ENCODE data around the gene DNAJC5.

The DNAJC5 gene

DNA sequence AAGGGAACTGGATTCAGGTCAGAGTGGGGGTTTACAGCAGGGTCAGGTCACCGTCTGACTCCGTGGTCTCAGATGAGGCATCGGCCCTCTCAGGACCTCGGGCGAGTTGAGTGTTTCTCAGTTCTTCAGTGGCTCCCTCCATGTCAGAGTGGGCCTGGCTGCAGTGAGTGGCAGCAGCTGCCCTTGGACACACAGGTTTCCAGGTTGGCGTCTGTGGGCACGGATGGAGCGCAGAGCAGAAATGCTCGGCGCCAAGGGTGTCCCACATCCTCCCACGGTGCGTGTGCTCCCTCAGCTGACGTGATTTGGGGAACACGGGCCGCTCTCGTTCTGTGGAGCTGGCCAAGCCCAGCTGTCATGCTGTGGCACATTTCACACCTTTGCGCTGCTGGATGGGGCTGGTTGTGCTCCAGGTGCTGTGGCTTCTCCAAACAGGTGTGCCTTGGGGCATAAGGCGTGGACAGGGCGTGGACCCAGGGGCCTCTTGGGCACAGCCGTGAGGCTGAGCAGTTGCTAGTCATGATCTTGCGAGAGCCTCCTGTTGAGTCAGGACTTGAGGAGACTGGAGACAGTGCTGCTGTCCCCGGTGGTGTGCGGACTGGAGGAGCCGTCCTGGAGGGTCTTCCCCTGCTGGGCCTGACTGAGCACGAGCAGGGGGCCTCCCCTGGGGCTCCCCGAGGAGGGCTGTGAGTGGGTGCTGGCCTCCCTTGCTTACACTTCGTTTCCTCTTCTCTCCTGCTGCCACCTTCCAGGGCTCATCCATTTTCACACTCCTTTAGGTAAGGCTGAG lies 9.5 kb upstream of the DNAJC5 start:
- TF ChIP-seq GLIS3 (CRISPR knock-in tag; IDR thresholded peaks at IDR 0.05) (no peak), TOX (CRISPR knock-in tag; IDR thresholded peaks at IDR 0.05; ENCODE audit: borderline replicate concordance) (no peak), ESRRG (CRISPR knock-in tag; IDR thresholded peaks at IDR 0.05) (no peak), ZNF565 (CRISPR knock-in tag; conservative IDR thresholded peaks at IDR 0.05; ENCODE audit: low read depth) (no peak), PPARA (CRISPR knock-in tag; IDR thresholded peaks at IDR 0.05; ENCODE audit: borderline replicate concordance) (no peak), OSR1 (CRISPR knock-in tag; IDR thresholded peaks at IDR 0.05) (no peak), ZC3H10 (CRISPR knock-in tag; IDR thresholded peaks at IDR 0.05) (no peak), ZFP30 (CRISPR knock-in tag; IDR thresholded peaks at IDR 0.05) (no peak), ARNTL (CRISPR knock-in tag; IDR thresholded peaks at IDR 0.05; ENCODE audit: borderline replicate concordance, low read depth) (no peak)
- TF ChIP-seq, protein P1, sequence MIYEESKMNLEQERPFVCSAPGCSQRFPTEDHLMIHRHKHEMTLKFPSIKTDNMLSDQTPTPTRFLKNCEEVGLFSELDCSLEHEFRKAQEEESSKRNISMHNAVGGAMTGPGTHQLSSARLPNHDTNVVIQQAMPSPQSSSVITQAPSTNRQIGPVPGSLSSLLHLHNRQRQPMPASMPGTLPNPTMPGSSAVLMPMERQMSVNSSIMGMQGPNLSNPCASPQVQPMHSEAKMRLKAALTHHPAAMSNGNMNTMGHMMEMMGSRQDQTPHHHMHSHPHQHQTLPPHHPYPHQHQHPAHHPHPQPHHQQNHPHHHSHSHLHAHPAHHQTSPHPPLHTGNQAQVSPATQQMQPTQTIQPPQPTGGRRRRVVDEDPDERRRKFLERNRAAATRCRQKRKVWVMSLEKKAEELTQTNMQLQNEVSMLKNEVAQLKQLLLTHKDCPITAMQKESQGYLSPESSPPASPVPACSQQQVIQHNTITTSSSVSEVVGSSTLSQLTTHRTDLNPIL (CRISPR knock-in tag; IDR thresholded peaks at IDR 0.05; ENCODE audit: low read depth) = no peak
- no peak for ATAC-seq

- TF ChIP-seq SNAI2 (CRISPR knock-in tag; IDR thresholded peaks at IDR 0.05) (no peak), GLIS3 (CRISPR knock-in tag; IDR thresholded peaks at IDR 0.05) (no peak), ZFP3 (CRISPR knock-in tag; IDR thresholded peaks at IDR 0.05) (no peak), ZNF70 (CRISPR knock-in tag; IDR thresholded peaks at IDR 0.05) (no peak), RARB (CRISPR knock-in tag; IDR thresholded peaks at IDR 0.05) (no peak)
- no peak for ATAC-seq
Observed at GRCh38 chr20:63886054-63886419, 8.9 kb upstream of the DNAJC5 start.

GRCh38 chr20:63886921-63887320 lies 8.0 kb upstream of the DNAJC5 start:
- TF ChIP-seq CSDC2 (CRISPR knock-in tag; IDR thresholded peaks at IDR 0.05) (no peak), PATZ1 (CRISPR knock-in tag; IDR thresholded peaks at IDR 0.05; ENCODE audit: borderline replicate concordance) (no peak)
- no peak for ATAC-seq

GRCh38 chr20:63889241-63890200 lies 5.4 kb upstream of the DNAJC5 start:
- no peak for ATAC-seq
- no peak for TF ChIP-seq ARNTL (CRISPR knock-in tag; IDR thresholded peaks at IDR 0.05; ENCODE audit: borderline replicate concordance, low read depth)
- TF ChIP-seq ZC3H10 (CRISPR knock-in tag; IDR thresholded peaks at IDR 0.05) = no peak
- TF ChIP-seq GLIS3 (CRISPR knock-in tag; IDR thresholded peaks at IDR 0.05) = no peak
- no peak for TF ChIP-seq ISL1 (CRISPR knock-in tag; IDR thresholded peaks at IDR 0.05)
- no peak for TF ChIP-seq PPARA (CRISPR knock-in tag; IDR thresholded peaks at IDR 0.05; ENCODE audit: borderline replicate concordance)
- TF ChIP-seq BACH2 (CRISPR knock-in tag; IDR thresholded peaks at IDR 0.05; ENCODE audit: borderline replicate concordance) = no peak
- no peak for TF ChIP-seq RARB (CRISPR knock-in tag; IDR thresholded peaks at IDR 0.05)
- no peak for TF ChIP-seq TOX (CRISPR knock-in tag; IDR thresholded peaks at IDR 0.05; ENCODE audit: borderline replicate concordance)
- TF ChIP-seq ZFP3 (CRISPR knock-in tag; IDR thresholded peaks at IDR 0.05) = no peak
- TF ChIP-seq ZNF70 (CRISPR knock-in tag; IDR thresholded peaks at IDR 0.05) = no peak
- no peak for TF ChIP-seq SNAI2 (CRISPR knock-in tag; IDR thresholded peaks at IDR 0.05)
- no peak for TF ChIP-seq ZNF8 (CRISPR knock-in tag; IDR thresholded peaks at IDR 0.05)
- TF ChIP-seq PATZ1 (CRISPR knock-in tag; IDR thresholded peaks at IDR 0.05; ENCODE audit: borderline replicate concordance) = no peak

- ATAC-seq = no peak
- TF ChIP-seq GLIS3 (CRISPR knock-in tag; IDR thresholded peaks at IDR 0.05) (no peak), PATZ1 (CRISPR knock-in tag; IDR thresholded peaks at IDR 0.05; ENCODE audit: borderline replicate concordance) (no peak), ESRRG (CRISPR knock-in tag; IDR thresholded peaks at IDR 0.05) (no peak), SNAI2 (CRISPR knock-in tag; IDR thresholded peaks at IDR 0.05) (no peak), TSHZ2 (CRISPR knock-in tag; IDR thresholded peaks at IDR 0.05) (no peak)
- TF ChIP-seq, protein P2, sequence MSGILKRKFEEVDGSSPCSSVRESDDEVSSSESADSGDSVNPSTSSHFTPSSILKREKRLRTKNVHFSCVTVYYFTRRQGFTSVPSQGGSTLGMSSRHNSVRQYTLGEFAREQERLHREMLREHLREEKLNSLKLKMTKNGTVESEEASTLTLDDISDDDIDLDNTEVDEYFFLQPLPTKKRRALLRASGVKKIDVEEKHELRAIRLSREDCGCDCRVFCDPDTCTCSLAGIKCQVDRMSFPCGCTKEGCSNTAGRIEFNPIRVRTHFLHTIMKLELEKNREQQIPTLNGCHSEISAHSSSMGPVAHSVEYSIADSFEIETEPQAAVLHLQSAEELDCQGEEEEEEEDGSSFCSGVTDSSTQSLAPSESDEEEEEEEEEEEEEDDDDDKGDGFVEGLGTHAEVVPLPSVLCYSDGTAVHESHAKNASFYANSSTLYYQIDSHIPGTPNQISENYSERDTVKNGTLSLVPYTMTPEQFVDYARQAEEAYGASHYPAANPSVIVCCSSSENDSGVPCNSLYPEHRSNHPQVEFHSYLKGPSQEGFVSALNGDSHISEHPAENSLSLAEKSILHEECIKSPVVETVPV (CRISPR knock-in tag; IDR thresholded peaks at IDR 0.05) = no peak
Observed at GRCh38 chr20:63890201-63890576, 4.7 kb upstream of the DNAJC5 start.

Data from SK-N-SH treated with all-trans-retinoic acid at 6 μM for 48 hours (cell line).